CD8-positive, alpha-beta memory T cell (primary cell): ENCODE data around the gene BHLHA15. TPM values are rescaled to one million over a fixed set of nuclear protein-coding genes. Genes with fewer than 3 reads are reported as not detected.

ENCODE experiments used
- CTCF ChIA-PET: fragments of 350-600 bp; sonication (Branson Sonifier 250); formaldehyde crosslinking; loops from one replicate; lab custom pipeline; 2021; ENCODE audit warnings: antibody characterized with exemption; lab: Charles Lee
- POLR2A ChIA-PET: fragments of 350-600 bp; sonication (Branson Sonifier 250); formaldehyde crosslinking; loops from one replicate; lab custom pipeline; 2021; ENCODE audit warnings: antibody characterized with exemption; lab: Charles Lee
- DNase-seq, 5 donors: peaks; one replicate each; pipeline versions ENCODE4 v3.0.0 to v3.0.0-alpha.2; 2020 to 2022; ENCODE audit warnings: mixed read lengths in 1 of 5
- H3K27ac ChIP-seq: one replicate; pipeline ENCODE4 v1.7.0; 2013; ENCODE audit warnings: low read depth, mild to moderate bottlenecking, low read length, moderate library complexity
- H3K27me3 ChIP-seq: 2 replicates; pipeline ENCODE4 v1.7.0; 2013; ENCODE audit warnings: low read length, mild to moderate bottlenecking; ENCODE audit not compliant: insufficient read depth, poor library complexity, severe bottlenecking
- H3K36me3 ChIP-seq: 2 replicates; pipeline ENCODE4 v1.7.0; 2013; ENCODE audit warnings: mild to moderate bottlenecking, low read length, moderate library complexity; ENCODE audit not compliant: insufficient read depth
- H3K4me1 ChIP-seq: 2 replicates; pipeline ENCODE4 v1.7.0; 2013; ENCODE audit warnings: mild to moderate bottlenecking, low read length, moderate library complexity; ENCODE audit not compliant: insufficient read depth
- H3K4me3 ChIP-seq: 2 replicates; pipeline ENCODE4 v1.7.0; 2013; ENCODE audit warnings: mild to moderate bottlenecking, low read length
- H3K9me3 ChIP-seq: 2 replicates; pipeline ENCODE4 v1.7.0; 2013; ENCODE audit warnings: mild to moderate bottlenecking, low read length
- H3K27ac Mint-ChIP-seq, 8 donors: one replicate each; pipeline ENCODE4 v1.8.0; 2020 to 2021; ENCODE audit warnings: mixed read lengths in 8 of 8, mild to moderate bottlenecking in 6 of 8, inconsistent platforms in 3 of 8, moderate library complexity in 3 of 8
- H3K27me3 Mint-ChIP-seq, 2 donors: one replicate each; pipeline ENCODE4 v1.8.0; 2020 to 2021; ENCODE audit warnings: mixed read lengths in 2 of 2, mild to moderate bottlenecking in 1 of 2, moderate library complexity in 1 of 2
- H3K36me3 Mint-ChIP-seq, 3 donors: one replicate each; pipeline ENCODE4 v1.8.0; 2020 to 2021; ENCODE audit warnings: mixed read lengths in 3 of 3, inconsistent platforms in 1 of 3, mild to moderate bottlenecking in 1 of 3
- H3K4me1 Mint-ChIP-seq, 3 donors: one replicate each; pipeline ENCODE4 v1.8.0; 2020 to 2021; ENCODE audit warnings: mixed read lengths in 3 of 3, inconsistent platforms in 1 of 3, mild to moderate bottlenecking in 1 of 3
- H3K4me3 Mint-ChIP-seq, 7 donors: one replicate each; pipeline ENCODE4 v1.8.0; 2020 to 2021; ENCODE audit warnings: mixed read lengths in 7 of 7, mild to moderate bottlenecking in 6 of 7, moderate library complexity in 4 of 7, inconsistent platforms in 2 of 7
- H3K9me3 Mint-ChIP-seq, 5 donors: one replicate each; pipeline ENCODE4 v1.8.0; 2020 to 2022; ENCODE audit warnings: mixed read lengths in 5 of 5, mild to moderate bottlenecking in 3 of 5, moderate library complexity in 2 of 5, inconsistent platforms in 1 of 5
- polyA plus RNA-seq: library from polyadenylated mRNA; unstranded; fragments of 300-500 nt; fragmentation: Illumina TruSeq; gene quantifications from one replicate; pipeline ENCODE4 v1.2.3, GENCODE V29; 2021
- total RNA-seq, 2 experiments: library from RNA; stranded (reverse); gene quantifications; one replicate each; pipeline ENCODE4 v1.2.3, GENCODE V29; 2021

The BHLHA15 gene
- total and polyA plus RNA-seq, 3 experiments from 2014 or later = not detected

DNA sequence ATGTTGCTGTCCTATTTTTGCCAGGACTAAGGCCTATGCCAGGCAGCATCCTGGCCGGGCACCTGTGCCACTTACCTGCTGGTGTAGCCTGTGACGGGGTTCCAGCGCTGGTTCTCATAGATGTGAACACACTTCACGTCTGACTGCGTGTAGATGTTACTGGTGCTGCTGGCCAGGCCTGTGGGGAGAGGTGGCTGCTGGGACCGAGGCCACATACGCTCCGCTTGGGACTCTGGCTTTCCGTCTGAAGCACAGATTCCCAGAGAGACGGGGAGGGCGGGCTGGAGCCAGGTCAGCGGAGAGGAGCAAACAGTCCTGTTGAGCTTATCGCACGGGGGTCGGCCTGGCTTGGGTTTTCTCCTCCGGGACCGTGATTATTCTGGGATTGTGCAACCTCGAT is 16.7 kb downstream of the BHLHA15 start:
- Mint-ChIP-seq H3K9me3 (no peaks in the 10 kb centered on the region), H3K4me3 (no peak overlapping the region), H3K36me3 (peaks cover 5 to 62% (median 6%) of the 10 kb centered on the region in 3 donors), H3K27ac (no peak overlapping the region), H3K27me3 (no peaks in the 10 kb centered on the region), H3K4me1 (no peaks in the 10 kb centered on the region)
- Histone ChIP-seq H3K27me3 (no peaks in the 10 kb centered on the region), H3K27ac (no peak overlapping the region), H3K9me3 (no peaks in the 10 kb centered on the region), H3K36me3 (peaks cover 3% of the 10 kb centered on the region), H3K4me3 (no peak overlapping the region), H3K4me1 (no peaks in the 10 kb centered on the region)
- ChIA-PET POLR2A (no interaction called here), CTCF (no interaction called here)
- peak in 1 of 5 donors; percentile 44 for DNase-seq

GRCh38 chr7:98228801-98229200 is 17.6 kb downstream of the BHLHA15 start:
- H3K36me3 Mint-ChIP-seq = peaks cover 5 to 61% (median 6%) of the 10 kb centered on the region in 3 donors
- H3K4me3 Mint-ChIP-seq = no peak overlapping the region
- H3K27me3 Mint-ChIP-seq = no peaks in the 10 kb centered on the region
- ChIA-PET POLR2A (no interaction called here), CTCF (no interaction called here)
- Histone ChIP-seq H3K27me3 (no peaks in the 10 kb centered on the region), H3K9me3 (no peaks in the 10 kb centered on the region), H3K4me1 (no peaks in the 10 kb centered on the region), H3K27ac (no peak overlapping the region), H3K36me3 (peaks cover 7% of the 10 kb centered on the region), H3K4me3 (no peak overlapping the region)
- DNase-seq = no peak
- H3K4me1 Mint-ChIP-seq = no peaks in the 10 kb centered on the region
- H3K27ac Mint-ChIP-seq = peak overlapping the region in 1 of 8 donors; percentile 88
- no peaks in the 10 kb centered on the region for H3K9me3 Mint-ChIP-seq

- Mint-ChIP-seq H3K4me1 (no peaks in the 10 kb centered on the region), H3K27ac (no peak overlapping the region), H3K9me3 (no peaks in the 10 kb centered on the region), H3K4me3 (no peak overlapping the region), H3K27me3 (no peaks in the 10 kb centered on the region), H3K36me3 (peaks cover 5 to 63% (median 8%) of the 10 kb centered on the region in 3 donors)
- ChIA-PET POLR2A (no interaction called here), CTCF (no interaction called here)
- DNase-seq = peak in 1 of 5 donors; percentile 41
- H3K4me1 ChIP-seq = no peaks in the 10 kb centered on the region
- H3K4me3 ChIP-seq = no peak overlapping the region
- no peaks in the 10 kb centered on the region for H3K27me3 ChIP-seq
- H3K9me3 ChIP-seq = no peaks in the 10 kb centered on the region
- H3K36me3 ChIP-seq = peaks cover 10% of the 10 kb centered on the region
- H3K27ac ChIP-seq = no peak overlapping the region
Measured at GRCh38 chr7:98229441-98229840, 18.2 kb downstream of the BHLHA15 start.

GRCh38 chr7:98229991-98230745 is 18.9 kb downstream of the BHLHA15 start:
- DNase-seq = no peak
- Mint-ChIP-seq H3K27ac (peak overlapping the region in 1 of 8 donors; percentile 38), H3K4me3 (no peak overlapping the region)

DNA sequence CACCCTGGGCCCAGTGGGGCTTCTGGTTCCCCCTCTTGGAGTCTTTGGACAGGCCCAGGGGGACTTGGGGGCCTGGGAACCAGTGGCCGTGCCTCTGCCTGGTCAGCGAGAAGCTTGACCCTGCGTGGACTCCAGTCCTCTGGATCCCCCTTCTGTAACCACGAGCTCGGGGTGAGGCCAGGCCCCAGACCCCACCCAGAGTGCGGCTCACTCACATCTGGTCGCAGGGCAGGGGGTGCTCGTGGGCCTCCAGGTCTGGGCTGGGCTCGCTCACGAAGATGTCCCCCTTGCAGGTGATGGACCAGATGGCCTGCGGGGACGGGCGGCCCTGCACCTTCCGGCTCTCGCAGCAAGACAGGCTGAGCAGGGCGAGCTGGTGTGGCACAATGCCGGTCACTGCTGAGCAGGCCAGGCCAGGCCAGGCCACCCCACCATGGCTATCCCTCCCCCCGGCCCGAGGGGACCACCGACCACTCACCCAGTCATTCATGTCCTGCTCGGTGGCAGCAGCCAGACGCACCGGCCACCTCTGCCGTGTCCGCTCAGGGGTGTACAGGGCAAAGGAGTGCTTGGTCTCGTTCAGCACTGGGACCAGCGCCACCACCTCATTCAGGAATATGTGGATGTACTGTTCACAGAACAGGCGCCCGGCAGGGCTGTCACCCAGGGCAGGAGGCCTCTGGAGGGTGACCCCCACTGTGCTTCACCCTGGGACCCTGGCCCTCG is 19.7 kb downstream of the BHLHA15 start:
- H3K4me3 Mint-ChIP-seq = no peak overlapping the region
- CTCF ChIA-PET = no interaction called here
- no peak for DNase-seq
- Histone ChIP-seq H3K4me3 (no peak overlapping the region), H3K36me3 (peaks cover 10% of the 10 kb centered on the region), H3K27ac (no peak overlapping the region), H3K4me1 (no peaks in the 10 kb centered on the region), H3K9me3 (no peaks in the 10 kb centered on the region), H3K27me3 (no peaks in the 10 kb centered on the region)
- no peaks in the 10 kb centered on the region for H3K4me1 Mint-ChIP-seq
- H3K27ac Mint-ChIP-seq = no peak overlapping the region
- no peaks in the 10 kb centered on the region for H3K9me3 Mint-ChIP-seq
- POLR2A ChIA-PET = no interaction called here
- no peaks in the 10 kb centered on the region for H3K27me3 Mint-ChIP-seq
- peaks cover 5 to 63% (median 9%) of the 10 kb centered on the region in 3 donors for H3K36me3 Mint-ChIP-seq

More at GRCh38 chr7:98229991-98230745, 18.9 kb downstream of the BHLHA15 start:
- Mint-ChIP-seq H3K4me1 (no peaks in the 10 kb centered on the region), H3K9me3 (no peaks in the 10 kb centered on the region), H3K36me3 (peaks cover 5 to 67% (median 9%) of the 10 kb centered on the region in 3 donors), H3K27me3 (no peaks in the 10 kb centered on the region)
- no peak overlapping the region for H3K4me3 ChIP-seq
- ChIA-PET CTCF (no interaction called here), POLR2A (interaction anchor here (0.7 kb wide), 1 partner anchor 30 kb away, joined by 3 read pairs; no protein-coding TSS in a partner anchor)
- no peak overlapping the region for H3K27ac ChIP-seq
- H3K27me3 ChIP-seq = no peaks in the 10 kb centered on the region
- no peaks in the 10 kb centered on the region for H3K4me1 ChIP-seq
- H3K36me3 ChIP-seq = peaks cover 10% of the 10 kb centered on the region
- no peaks in the 10 kb centered on the region for H3K9me3 ChIP-seq

- peaks cover 0 to 62% (median 5%) of the 10 kb centered on the region in 3 donors for H3K36me3 Mint-ChIP-seq
- no peaks in the 10 kb centered on the region for H3K9me3 ChIP-seq
- ChIA-PET POLR2A (no interaction called here), CTCF (no interaction called here)
- no peaks in the 10 kb centered on the region for H3K9me3 Mint-ChIP-seq
- no peaks in the 10 kb centered on the region for H3K27me3 ChIP-seq
- H3K4me3 ChIP-seq = no peak overlapping the region
- no peak overlapping the region for H3K4me3 Mint-ChIP-seq
- no peaks in the 10 kb centered on the region for H3K27me3 Mint-ChIP-seq
- H3K4me1 ChIP-seq = no peaks in the 10 kb centered on the region
- DNase-seq = no peak
- no peak overlapping the region for H3K27ac ChIP-seq
- H3K4me1 Mint-ChIP-seq = no peaks in the 10 kb centered on the region
- H3K36me3 ChIP-seq = peaks cover 10% of the 10 kb centered on the region
- peak overlapping the region in 1 of 8 donors; percentile 68 for H3K27ac Mint-ChIP-seq
Measured at GRCh38 chr7:98231493-98232262, 20.4 kb downstream of the BHLHA15 start.

GRCh38 chr7:98232263-98232585 is 21.0 kb downstream of the BHLHA15 start:
- H3K27me3 Mint-ChIP-seq = no peaks in the 10 kb centered on the region
- H3K9me3 Mint-ChIP-seq = no peaks in the 10 kb centered on the region
- ChIA-PET POLR2A (interaction anchor here (0.6 kb wide), 1 partner anchor 18 kb away, joined by 3 read pairs; no protein-coding TSS in a partner anchor), CTCF (no interaction called here)
- no peaks in the 10 kb centered on the region for H3K27me3 ChIP-seq
- H3K9me3 ChIP-seq = no peaks in the 10 kb centered on the region
- H3K4me1 ChIP-seq = no peaks in the 10 kb centered on the region
- no peak for DNase-seq
- no peak overlapping the region for H3K4me3 Mint-ChIP-seq
- H3K27ac Mint-ChIP-seq = no peak overlapping the region
- peaks cover 0 to 62% (median 5%) of the 10 kb centered on the region in 3 donors for H3K36me3 Mint-ChIP-seq
- H3K4me1 Mint-ChIP-seq = no peaks in the 10 kb centered on the region
- H3K4me3 ChIP-seq = no peak overlapping the region
- peaks cover 10% of the 10 kb centered on the region for H3K36me3 ChIP-seq
- H3K27ac ChIP-seq = no peak overlapping the region
